Stimulated activated naive CD8-positive, alpha-beta T cell treated with anti-CD3 and anti-CD28 coated beads, Interleukin-15, Interleukin-2, amounts not matched to agents 100 ng/mL and 50 ng/mL, for 24 hours (primary cell): ENCODE measurements around the gene CCDC152.

Source experiments
- H3K27ac Mint-ChIP-seq: one replicate; pipeline ENCODE4 v1.8.0; 2021; ENCODE audit warnings: mild to moderate bottlenecking, mixed read lengths
- H3K27me3 Mint-ChIP-seq: one replicate; pipeline ENCODE4 v1.8.0; 2021; ENCODE audit warnings: mixed read lengths
- H3K36me3 Mint-ChIP-seq: one replicate; pipeline ENCODE4 v1.8.0; 2021; ENCODE audit warnings: low read depth, mixed read lengths
- H3K4me1 Mint-ChIP-seq: one replicate; pipeline ENCODE4 v1.8.0; 2021; ENCODE audit warnings: low read depth, mixed read lengths
- H3K4me3 Mint-ChIP-seq: one replicate; pipeline ENCODE4 v1.8.0; 2021; ENCODE audit warnings: mild to moderate bottlenecking, mixed read lengths
- H3K9me3 Mint-ChIP-seq: one replicate; pipeline ENCODE4 v1.8.0; 2021; ENCODE audit warnings: mixed read lengths

CCDC152 gene

GRCh38 chr5:42760426-42760825 lies 3.8 kb downstream of the CCDC152 start:
- H3K4me3 Mint-ChIP-seq: no peak overlapping the region
- no peak overlapping the region for H3K27ac Mint-ChIP-seq
- H3K36me3 Mint-ChIP-seq: peaks cover 5% of the 10 kb centered on the region
- peaks cover 4% of the 10 kb centered on the region for H3K27me3 Mint-ChIP-seq
- peaks cover 11% of the 10 kb centered on the region for H3K4me1 Mint-ChIP-seq
- no peaks in the 10 kb centered on the region for H3K9me3 Mint-ChIP-seq

DNA sequence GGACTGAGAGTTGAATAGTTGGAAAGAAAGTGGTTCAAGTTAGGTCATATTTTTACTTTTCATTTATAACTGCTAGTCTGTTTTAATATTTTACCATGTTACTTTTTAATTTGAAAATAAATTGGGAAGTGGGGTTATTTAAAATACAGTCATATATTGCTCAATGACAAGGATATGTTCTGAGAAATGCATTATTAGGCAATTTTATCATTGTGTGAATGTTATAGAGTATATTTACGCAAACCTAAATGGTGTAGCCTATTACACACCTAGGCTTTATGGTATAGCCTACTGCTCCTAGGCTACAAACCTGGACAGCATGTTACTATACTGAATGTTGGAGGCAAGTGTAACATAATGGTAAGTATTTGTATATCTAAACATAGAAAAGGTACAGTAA lies 5.2 kb downstream of the CCDC152 start:
- H3K4me3 Mint-ChIP-seq: no peak overlapping the region
- no peaks in the 10 kb centered on the region for H3K9me3 Mint-ChIP-seq
- peaks cover 4% of the 10 kb centered on the region for H3K27me3 Mint-ChIP-seq
- no peak overlapping the region for H3K27ac Mint-ChIP-seq
- peaks cover 5% of the 10 kb centered on the region for H3K36me3 Mint-ChIP-seq
- peaks cover 11% of the 10 kb centered on the region for H3K4me1 Mint-ChIP-seq

DNA sequence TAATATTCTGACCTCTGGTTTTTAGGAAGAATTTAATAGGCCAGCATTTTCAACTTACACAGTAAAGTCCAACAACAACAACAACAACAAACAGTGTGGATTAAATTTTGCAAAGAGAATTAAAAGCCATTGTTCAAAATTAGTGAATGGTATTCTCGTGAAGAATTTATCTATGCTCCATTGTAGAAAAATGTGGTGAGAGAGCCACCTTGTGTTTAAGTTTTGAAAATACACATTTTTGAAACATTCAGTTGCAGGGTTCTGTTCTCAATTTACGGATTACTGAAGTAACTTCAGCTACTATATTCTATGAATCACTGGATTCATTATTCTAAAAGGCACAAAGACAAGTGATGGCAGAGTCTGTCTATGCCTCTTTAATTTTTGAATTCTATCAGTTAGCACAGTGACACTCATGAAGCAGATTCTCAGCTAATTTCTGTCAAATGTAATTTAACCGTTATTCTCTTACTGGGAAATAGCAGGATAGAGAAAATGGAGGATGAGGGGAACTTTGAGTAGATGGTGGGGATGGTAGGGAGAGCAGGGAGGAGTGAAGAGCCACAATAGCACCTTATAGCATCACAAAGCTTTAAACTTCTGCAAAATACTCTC lies 11.0 kb downstream of the CCDC152 start:
- Mint-ChIP-seq H3K36me3 (peaks cover 12% of the 10 kb centered on the region), H3K4me1 (no peaks in the 10 kb centered on the region), H3K4me3 (no peak overlapping the region), H3K27me3 (peaks cover under 1% of the 10 kb centered on the region), H3K9me3 (no peaks in the 10 kb centered on the region), H3K27ac (no peak overlapping the region)

DNA sequence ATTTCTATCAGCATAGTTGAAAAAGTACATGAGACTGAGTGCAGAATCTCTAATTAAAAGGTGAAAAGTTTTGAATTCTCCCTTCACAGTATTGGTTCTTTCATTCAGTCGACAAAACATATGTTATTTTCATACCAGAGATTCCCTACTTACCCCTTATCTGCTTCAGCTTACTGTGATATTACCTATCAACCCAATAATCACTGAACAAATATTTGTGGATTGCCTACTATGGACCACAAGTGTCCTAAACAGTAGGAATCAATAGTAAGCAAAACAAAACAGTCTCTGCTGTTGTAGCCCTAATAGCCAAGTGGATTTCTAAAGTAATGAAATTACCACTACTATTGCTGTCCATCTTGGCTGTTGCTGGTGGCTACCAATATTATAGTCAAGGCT lies 11.5 kb downstream of the CCDC152 start:
- Mint-ChIP-seq H3K27ac (no peak overlapping the region), H3K4me3 (no peak overlapping the region), H3K36me3 (peaks cover 12% of the 10 kb centered on the region), H3K9me3 (no peaks in the 10 kb centered on the region), H3K4me1 (no peaks in the 10 kb centered on the region), H3K27me3 (peaks cover 4% of the 10 kb centered on the region)

- peaks cover 4% of the 10 kb centered on the region for H3K27me3 Mint-ChIP-seq
- no peak overlapping the region for H3K4me3 Mint-ChIP-seq
- no peak overlapping the region for H3K27ac Mint-ChIP-seq
- peaks cover 7% of the 10 kb centered on the region for H3K36me3 Mint-ChIP-seq
- H3K9me3 Mint-ChIP-seq: no peaks in the 10 kb centered on the region
- no peaks in the 10 kb centered on the region for H3K4me1 Mint-ChIP-seq
Observed at GRCh38 chr5:42770003-42770402, 13.4 kb downstream of the CCDC152 start.

DNA sequence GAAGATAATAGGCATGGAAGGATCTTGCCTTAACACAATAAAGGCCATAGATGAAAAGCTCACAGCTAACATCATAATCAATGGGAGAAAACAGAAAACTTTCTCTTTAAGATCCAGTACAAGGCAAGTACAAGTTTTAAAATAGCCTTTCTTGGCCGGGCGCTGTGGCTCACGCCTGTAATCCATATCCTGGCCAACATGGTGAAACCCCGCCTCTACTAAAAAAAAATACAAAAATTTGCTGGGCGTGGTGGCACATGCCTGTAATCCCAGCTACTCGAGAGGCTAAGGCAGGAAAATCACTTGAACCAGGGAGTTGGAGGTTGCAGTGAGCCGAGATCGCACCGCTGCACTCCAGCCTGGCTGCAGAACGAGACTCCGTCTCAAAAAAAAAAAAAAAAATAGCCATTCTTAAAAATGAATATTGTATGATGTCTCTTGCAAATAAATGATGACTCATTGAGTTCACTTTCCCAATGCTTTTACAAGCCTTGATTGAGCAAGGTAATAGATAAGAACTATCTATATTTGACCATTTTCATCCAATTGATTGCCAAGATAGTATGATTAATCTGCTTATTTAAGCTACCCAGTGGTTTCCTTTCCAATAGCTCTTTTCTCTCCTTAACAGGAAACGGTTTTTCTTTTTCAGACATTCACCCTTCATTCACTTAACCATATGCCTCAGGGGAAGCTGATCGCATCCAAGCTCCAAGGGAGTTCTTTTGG lies 15.8 kb downstream of the CCDC152 start:
- Mint-ChIP-seq H3K27me3 (peaks cover 4% of the 10 kb centered on the region), H3K4me1 (no peaks in the 10 kb centered on the region), H3K36me3 (peaks cover 7% of the 10 kb centered on the region), H3K4me3 (no peak overlapping the region), H3K27ac (no peak overlapping the region), H3K9me3 (no peaks in the 10 kb centered on the region)

DNA sequence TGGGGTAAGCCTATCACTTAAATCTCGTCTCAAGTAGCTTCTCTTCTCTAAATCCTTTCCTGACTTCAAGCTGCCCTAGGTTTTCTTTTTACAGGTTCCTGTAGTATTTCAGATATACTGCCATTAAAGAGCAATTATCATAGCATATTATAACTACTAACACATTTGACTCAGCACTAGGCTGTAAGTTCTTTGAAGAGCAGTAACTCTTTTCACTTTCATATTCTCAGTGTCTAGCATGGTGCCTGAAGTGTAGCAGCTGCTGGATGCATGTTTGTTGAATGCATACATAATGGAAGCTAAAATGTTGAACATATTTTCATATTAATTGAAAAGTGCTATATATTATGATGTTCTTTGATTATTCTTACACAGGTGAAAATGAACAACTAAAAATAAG lies 22.5 kb downstream of the CCDC152 start:
- H3K4me1 Mint-ChIP-seq: no peaks in the 10 kb centered on the region
- no peak overlapping the region for H3K27ac Mint-ChIP-seq
- H3K9me3 Mint-ChIP-seq: no peaks in the 10 kb centered on the region
- H3K27me3 Mint-ChIP-seq: no peaks in the 10 kb centered on the region
- H3K4me3 Mint-ChIP-seq: no peak overlapping the region
- H3K36me3 Mint-ChIP-seq: no peaks in the 10 kb centered on the region

DNA sequence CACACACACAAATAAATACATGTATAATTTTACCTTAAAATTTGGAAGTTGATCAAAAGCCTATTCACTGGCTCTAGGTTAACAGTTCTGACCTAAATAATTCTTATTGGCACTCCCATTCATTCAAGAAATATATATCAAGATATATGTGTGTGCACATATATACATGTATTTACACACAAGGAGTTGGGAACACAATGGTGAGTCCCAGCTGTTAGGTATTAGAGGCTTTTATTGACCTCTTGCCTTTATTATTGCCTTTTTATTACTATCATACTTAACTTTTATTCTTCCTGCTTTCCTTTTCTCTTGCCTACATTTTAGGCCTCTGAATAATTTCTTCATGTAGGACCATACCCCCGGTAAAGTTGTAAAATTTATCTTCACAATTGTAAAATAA lies 25.0 kb downstream of the CCDC152 start:
- Mint-ChIP-seq H3K9me3 (peaks cover 8% of the 10 kb centered on the region), H3K27me3 (no peaks in the 10 kb centered on the region), H3K4me1 (no peaks in the 10 kb centered on the region), H3K36me3 (peaks cover 21% of the 10 kb centered on the region), H3K27ac (no peak overlapping the region), H3K4me3 (no peak overlapping the region)

GRCh38 chr5:42784132-42784531 lies 27.5 kb downstream of the CCDC152 start:
- H3K27me3 Mint-ChIP-seq: no peaks in the 10 kb centered on the region
- no peak overlapping the region for H3K4me3 Mint-ChIP-seq
- H3K27ac Mint-ChIP-seq: no peak overlapping the region
- peaks cover 20% of the 10 kb centered on the region for H3K9me3 Mint-ChIP-seq
- H3K36me3 Mint-ChIP-seq: peaks cover 35% of the 10 kb centered on the region
- no peaks in the 10 kb centered on the region for H3K4me1 Mint-ChIP-seq

DNA sequence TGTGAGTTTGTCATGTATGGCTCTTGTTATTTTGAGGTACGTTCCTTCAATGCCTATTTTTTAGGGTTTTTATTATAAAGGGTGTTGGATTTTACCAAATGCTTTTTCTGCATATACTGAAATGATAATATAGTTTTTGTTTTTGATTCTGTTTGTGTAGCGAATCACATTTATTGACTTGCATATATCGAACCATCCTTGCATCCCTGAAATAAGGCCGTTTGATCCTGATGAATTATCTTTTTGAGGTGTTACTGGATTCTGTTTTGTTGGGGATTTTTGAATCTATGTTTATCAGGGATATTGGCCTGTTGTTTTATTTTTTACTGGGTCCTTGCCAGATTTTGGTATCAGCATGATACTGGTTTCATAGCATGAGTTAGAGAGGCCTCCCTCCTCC lies 29.1 kb downstream of the CCDC152 start:
- Mint-ChIP-seq H3K27me3 (no peaks in the 10 kb centered on the region), H3K4me3 (no peak overlapping the region), H3K27ac (no peak overlapping the region), H3K4me1 (no peaks in the 10 kb centered on the region), H3K36me3 (peaks cover 46% of the 10 kb centered on the region), H3K9me3 (peaks cover 25% of the 10 kb centered on the region)

DNA sequence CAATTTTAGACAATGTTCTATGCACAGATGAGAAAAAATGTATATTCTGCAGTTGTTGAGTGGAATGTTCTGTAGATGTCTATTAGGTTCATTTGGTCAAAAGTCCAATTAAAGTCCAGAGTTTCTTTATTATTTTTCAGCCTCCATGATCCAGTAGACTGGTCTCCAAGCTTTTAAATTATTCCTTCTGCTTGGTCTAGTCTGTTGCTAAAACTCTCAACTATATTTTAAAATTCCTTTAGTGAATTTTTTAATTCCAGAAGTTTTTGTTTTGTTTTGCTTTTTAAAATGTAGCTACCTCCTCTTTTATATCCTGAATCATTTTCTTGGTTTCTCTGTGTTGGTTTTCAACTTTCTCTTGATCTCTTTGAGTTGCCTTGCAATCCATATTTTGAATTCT lies 30.5 kb downstream of the CCDC152 start:
- peaks cover 55% of the 10 kb centered on the region for H3K36me3 Mint-ChIP-seq
- H3K27me3 Mint-ChIP-seq: no peaks in the 10 kb centered on the region
- no peak overlapping the region for H3K4me3 Mint-ChIP-seq
- no peaks in the 10 kb centered on the region for H3K4me1 Mint-ChIP-seq
- peaks cover 25% of the 10 kb centered on the region for H3K9me3 Mint-ChIP-seq
- H3K27ac Mint-ChIP-seq: no peak overlapping the region

- H3K27ac Mint-ChIP-seq: no peak overlapping the region
- peaks cover 59% of the 10 kb centered on the region for H3K36me3 Mint-ChIP-seq
Observed at GRCh38 chr5:42787845-42788244, 31.2 kb downstream of the CCDC152 start.

GRCh38 chr5:42791151-42791550 lies 34.5 kb downstream of the CCDC152 start:
- Mint-ChIP-seq H3K36me3 (peaks cover 50% of the 10 kb centered on the region), H3K9me3 (peaks cover 30% of the 10 kb centered on the region), H3K27ac (no peak overlapping the region), H3K4me3 (no peak overlapping the region), H3K27me3 (no peaks in the 10 kb centered on the region), H3K4me1 (no peaks in the 10 kb centered on the region)

More at GRCh38 chr5:42787845-42788244, 31.2 kb downstream of the CCDC152 start:
- no peaks in the 10 kb centered on the region for H3K27me3 Mint-ChIP-seq
- no peak overlapping the region for H3K4me3 Mint-ChIP-seq
- peaks cover 25% of the 10 kb centered on the region for H3K9me3 Mint-ChIP-seq
- no peaks in the 10 kb centered on the region for H3K4me1 Mint-ChIP-seq

DNA sequence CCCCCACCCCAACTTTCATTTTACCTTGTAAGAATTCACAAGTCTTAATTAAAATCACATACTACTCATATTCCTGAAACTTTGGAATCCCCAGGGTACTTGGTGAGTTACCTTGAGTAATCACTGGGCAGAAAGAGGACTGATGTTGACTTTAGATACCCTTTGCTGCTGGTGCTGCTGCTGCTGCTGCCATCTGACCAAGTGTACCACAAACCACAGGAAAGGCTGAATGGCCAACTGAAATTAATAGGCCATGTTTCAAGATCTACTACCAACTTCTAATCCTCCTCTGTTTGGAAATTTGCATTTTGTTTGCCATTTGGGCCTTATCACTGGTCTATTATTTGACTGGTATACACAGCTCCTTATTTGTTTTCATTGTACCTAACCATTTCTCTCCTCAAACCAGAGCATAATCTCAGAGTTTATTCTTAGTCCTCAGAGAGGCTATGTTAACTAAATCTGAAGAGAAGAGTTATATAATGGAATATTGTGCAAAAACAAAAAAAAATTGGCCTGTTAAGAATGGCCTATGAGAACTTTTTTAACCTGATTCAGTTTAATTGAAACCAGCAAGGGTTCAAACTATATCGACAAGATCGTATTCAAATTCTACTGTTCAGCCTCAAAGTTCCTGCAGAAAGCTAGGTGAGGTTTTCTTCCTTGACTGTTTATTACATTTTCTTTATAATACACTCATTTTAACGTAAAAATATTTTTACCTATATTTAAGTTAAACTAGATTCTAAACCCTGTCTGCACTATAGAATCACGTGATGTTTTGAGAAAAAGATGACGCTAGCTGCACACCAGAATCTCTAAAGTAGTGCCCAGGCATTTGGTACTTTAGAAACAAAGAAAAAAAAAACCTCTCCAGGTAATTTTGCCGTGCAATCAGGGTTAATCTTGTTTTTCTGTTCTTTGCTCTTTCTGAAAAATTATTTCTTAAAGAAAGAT lies 41.9 kb downstream of the CCDC152 start:
- no peaks in the 10 kb centered on the region for H3K4me1 Mint-ChIP-seq
- no peak overlapping the region for H3K4me3 Mint-ChIP-seq
- H3K9me3 Mint-ChIP-seq: peaks cover 8% of the 10 kb centered on the region
- H3K36me3 Mint-ChIP-seq: peaks cover 16% of the 10 kb centered on the region
- no peak overlapping the region for H3K27ac Mint-ChIP-seq
- no peaks in the 10 kb centered on the region for H3K27me3 Mint-ChIP-seq

- Mint-ChIP-seq H3K36me3 (peaks cover 11% of the 10 kb centered on the region), H3K4me1 (no peaks in the 10 kb centered on the region), H3K9me3 (peaks cover 4% of the 10 kb centered on the region), H3K27ac (no peak overlapping the region), H3K27me3 (no peaks in the 10 kb centered on the region), H3K4me3 (no peak overlapping the region)
Observed at GRCh38 chr5:42799241-42799608, 42.6 kb downstream of the CCDC152 start.
